ENCODE data around the gene EMID1.

The EMID1 gene

DNA sequence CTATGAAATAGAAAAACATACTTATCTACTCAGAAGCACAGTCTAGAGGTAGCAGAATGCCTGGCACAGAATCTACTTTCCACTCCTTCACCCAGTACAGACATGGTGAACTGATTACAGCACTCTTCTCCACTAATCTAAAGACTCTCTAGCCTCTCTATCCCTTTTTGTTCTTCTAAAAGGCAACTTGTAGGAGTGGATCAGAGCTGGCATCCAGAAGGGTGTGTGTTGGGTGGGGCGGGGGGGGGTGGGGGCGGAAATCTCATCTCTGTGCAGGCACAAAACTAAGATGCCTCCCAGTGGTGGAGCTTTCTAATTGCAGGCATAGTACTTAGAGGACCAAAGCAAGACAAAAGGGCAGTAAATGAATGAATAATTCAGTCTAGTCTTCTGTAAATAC is 11.5 kb upstream of the EMID1 start:
- Histone ChIP-seq H3K4me2 (ENCODE audit: insufficient read depth, low read length) (no peak overlapping the region), H3K27ac (ENCODE audit: low read length) (no peak overlapping the region), H3K9me3 (ENCODE audit: insufficient read depth, low read length, severe bottlenecking) (no peaks in the 10 kb centered on the region), H3K36me3 (ENCODE audit: insufficient read depth, low read length) (peaks cover 14% of the 10 kb centered on the region; the same call in 1 of the 2 replicates), H4K20me1 (ENCODE audit: insufficient read depth, low read length) (no peaks in the 10 kb centered on the region), H3K9ac (ENCODE audit: low read depth, low read length) (no peak overlapping the region), H3K79me2 (ENCODE audit: insufficient read depth, low read length) (peaks cover 2% of the 10 kb centered on the region; the same call in 1 of the 2 replicates), H2AFZ (ENCODE audit: low read depth, low read length) (no peak overlapping the region), H3K27me3 (ENCODE audit: insufficient read depth, low read length, poor library complexity) (no peaks in the 10 kb centered on the region), H3K4me1 (ENCODE audit: insufficient read depth, low read length) (peaks cover 12% of the 10 kb centered on the region), H3K4me3 (ENCODE audit: low read depth in 1 of 2, low read length in 2 of 2) (no peak overlapping the region)
- no peak for DNase-seq
- TF ChIP-seq CTCF (IDR thresholded peaks at IDR 0.05; ENCODE audit: borderline replicate concordance, extremely low read depth, low read length, poor library complexity, severe bottlenecking) = peak; percentile 46
- TF ChIP-seq EZH2 (IDR thresholded peaks at IDR 0.05; ENCODE audit: borderline replicate concordance, low read depth, low read length, severe bottlenecking) = no peak
- ATAC-seq (ENCODE audit: insufficient read depth, low read depth) = no peak

DNA sequence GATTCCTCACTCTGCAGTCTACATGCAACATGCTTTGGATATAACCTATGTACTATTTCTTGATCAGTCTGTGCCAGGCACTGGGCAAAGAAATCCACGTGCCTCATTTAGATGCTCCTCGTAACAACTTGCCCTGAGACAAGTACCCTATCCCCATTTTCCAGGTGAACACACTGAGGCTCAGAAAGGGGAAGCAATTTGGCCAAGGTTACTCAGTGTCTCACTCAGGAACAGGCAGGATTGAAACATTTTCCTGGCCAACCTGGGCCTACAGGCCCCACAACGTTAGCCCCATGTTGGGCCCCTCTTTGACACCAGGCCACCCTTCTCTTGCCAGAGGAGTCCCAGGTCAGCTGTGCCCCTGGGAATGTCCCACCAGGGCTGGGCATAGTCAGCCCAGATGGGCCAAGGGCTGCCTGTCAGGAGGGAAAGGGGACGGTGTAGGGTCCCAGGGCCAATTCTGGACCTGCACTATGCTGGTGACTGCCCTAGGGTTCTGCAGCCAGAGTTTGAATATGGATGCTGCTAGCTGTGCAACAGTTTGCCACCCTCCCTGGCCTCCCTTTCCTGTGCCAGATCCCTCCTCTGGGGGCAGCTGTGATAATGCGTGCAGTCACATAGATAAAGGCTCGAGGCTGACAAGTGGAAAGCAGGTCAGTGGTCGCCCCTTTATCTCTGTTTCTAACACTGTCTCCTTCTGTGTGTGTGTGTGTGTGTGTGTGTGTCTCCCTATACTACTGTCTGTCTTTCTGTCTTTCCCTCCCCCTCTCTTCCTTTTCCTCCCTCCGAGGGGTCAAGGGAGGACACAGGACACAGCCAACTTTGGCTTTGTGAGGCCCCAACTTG is 10.4 kb upstream of the EMID1 start:
- no peaks in the 10 kb centered on the region for H3K9me3 ChIP-seq (ENCODE audit: insufficient read depth, low read length, severe bottlenecking)
- no peaks in the 10 kb centered on the region for H3K27me3 ChIP-seq (ENCODE audit: insufficient read depth, low read length, poor library complexity)
- DNase-seq = peak; percentile 28
- no peak overlapping the region for H3K9ac ChIP-seq (ENCODE audit: low read depth, low read length)
- H3K4me1 ChIP-seq (ENCODE audit: insufficient read depth, low read length) = peaks cover 21% of the 10 kb centered on the region
- H3K4me3 ChIP-seq (ENCODE audit: low read depth in 1 of 2, low read length in 2 of 2) = no peak overlapping the region
- no peak overlapping the region for H3K4me2 ChIP-seq (ENCODE audit: insufficient read depth, low read length)
- peaks cover 2% of the 10 kb centered on the region for H3K79me2 ChIP-seq (ENCODE audit: insufficient read depth, low read length)
- TF ChIP-seq EZH2 (IDR thresholded peaks at IDR 0.05; ENCODE audit: borderline replicate concordance, low read depth, low read length, severe bottlenecking) = no peak
- peak; percentile 13 for TF ChIP-seq CTCF (IDR thresholded peaks at IDR 0.05; ENCODE audit: borderline replicate concordance, extremely low read depth, low read length, poor library complexity, severe bottlenecking)
- H3K36me3 ChIP-seq (ENCODE audit: insufficient read depth, low read length) = peaks cover 23% of the 10 kb centered on the region; the same call in 1 of the 2 replicates
- peak overlapping the region; percentile 8 for H3K27ac ChIP-seq (ENCODE audit: low read length)
- ATAC-seq (ENCODE audit: insufficient read depth, low read depth) = peak; percentile 61; the same call in 2 of the 3 replicates
- no peak overlapping the region for H2AFZ ChIP-seq (ENCODE audit: low read depth, low read length)
- H4K20me1 ChIP-seq (ENCODE audit: insufficient read depth, low read length) = no peaks in the 10 kb centered on the region

DNA sequence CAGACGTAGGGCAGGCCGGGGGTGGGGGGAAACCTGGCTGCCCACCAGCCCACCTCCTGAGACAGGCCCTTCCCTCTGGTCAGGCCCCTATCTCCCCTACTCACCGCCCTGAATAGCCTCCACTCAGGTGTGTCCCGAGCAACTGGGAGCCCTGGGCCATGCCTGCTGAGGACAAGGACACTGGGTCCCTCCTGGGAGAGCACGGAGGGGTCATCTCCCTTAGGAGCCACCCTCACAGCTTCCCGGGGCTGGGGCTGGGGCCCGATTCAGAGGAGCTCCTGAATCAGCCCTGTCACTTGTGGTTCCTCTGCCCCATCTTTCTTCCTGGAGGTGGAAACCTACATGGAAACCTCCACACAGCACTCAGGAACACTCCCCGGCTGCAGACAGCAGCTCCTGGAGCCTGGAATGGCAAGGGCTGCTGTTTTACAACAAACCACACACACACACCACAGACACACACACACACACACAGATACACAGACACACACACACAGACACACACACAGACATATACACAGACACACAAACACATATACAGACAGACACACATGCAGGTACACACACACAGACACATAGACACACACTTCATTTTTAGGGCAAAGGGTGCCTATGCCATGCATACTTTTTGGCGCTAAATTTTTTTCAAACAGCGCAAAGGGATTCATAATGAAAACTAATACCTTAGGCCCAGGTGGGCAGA is 9.6 kb upstream of the EMID1 start:
- H3K4me1 ChIP-seq (ENCODE audit: insufficient read depth, low read length) = peaks cover 28% of the 10 kb centered on the region
- no peak overlapping the region for H3K9ac ChIP-seq (ENCODE audit: low read depth, low read length)
- H3K27ac ChIP-seq (ENCODE audit: low read length) = peak overlapping the region; percentile 8
- H3K27me3 ChIP-seq (ENCODE audit: insufficient read depth, low read length, poor library complexity) = no peaks in the 10 kb centered on the region
- H3K4me3 ChIP-seq (ENCODE audit: low read depth in 1 of 2, low read length in 2 of 2) = no peak overlapping the region
- H3K4me2 ChIP-seq (ENCODE audit: insufficient read depth, low read length) = no peak overlapping the region
- H3K36me3 ChIP-seq (ENCODE audit: insufficient read depth, low read length) = peaks cover 24% of the 10 kb centered on the region; the same call in 1 of the 2 replicates
- H2AFZ ChIP-seq (ENCODE audit: low read depth, low read length) = no peak overlapping the region
- no peaks in the 10 kb centered on the region for H3K9me3 ChIP-seq (ENCODE audit: insufficient read depth, low read length, severe bottlenecking)
- ATAC-seq (ENCODE audit: insufficient read depth, low read depth) = 0 out of 3 replicates have a peak, but pooled peaks have one; percentile 11
- peaks cover 7% of the 10 kb centered on the region for H3K79me2 ChIP-seq (ENCODE audit: insufficient read depth, low read length)
- DNase-seq = no peak
- TF ChIP-seq EZH2 (IDR thresholded peaks at IDR 0.05; ENCODE audit: borderline replicate concordance, low read depth, low read length, severe bottlenecking) (no peak), CTCF (IDR thresholded peaks at IDR 0.05; ENCODE audit: borderline replicate concordance, extremely low read depth, low read length, poor library complexity, severe bottlenecking) (no peak)
- no peaks in the 10 kb centered on the region for H4K20me1 ChIP-seq (ENCODE audit: insufficient read depth, low read length)

Measured in DND-41 (cell line).